Measurements from ENCODE around the gene HOXB1.

HOXB1 gene

DNA sequence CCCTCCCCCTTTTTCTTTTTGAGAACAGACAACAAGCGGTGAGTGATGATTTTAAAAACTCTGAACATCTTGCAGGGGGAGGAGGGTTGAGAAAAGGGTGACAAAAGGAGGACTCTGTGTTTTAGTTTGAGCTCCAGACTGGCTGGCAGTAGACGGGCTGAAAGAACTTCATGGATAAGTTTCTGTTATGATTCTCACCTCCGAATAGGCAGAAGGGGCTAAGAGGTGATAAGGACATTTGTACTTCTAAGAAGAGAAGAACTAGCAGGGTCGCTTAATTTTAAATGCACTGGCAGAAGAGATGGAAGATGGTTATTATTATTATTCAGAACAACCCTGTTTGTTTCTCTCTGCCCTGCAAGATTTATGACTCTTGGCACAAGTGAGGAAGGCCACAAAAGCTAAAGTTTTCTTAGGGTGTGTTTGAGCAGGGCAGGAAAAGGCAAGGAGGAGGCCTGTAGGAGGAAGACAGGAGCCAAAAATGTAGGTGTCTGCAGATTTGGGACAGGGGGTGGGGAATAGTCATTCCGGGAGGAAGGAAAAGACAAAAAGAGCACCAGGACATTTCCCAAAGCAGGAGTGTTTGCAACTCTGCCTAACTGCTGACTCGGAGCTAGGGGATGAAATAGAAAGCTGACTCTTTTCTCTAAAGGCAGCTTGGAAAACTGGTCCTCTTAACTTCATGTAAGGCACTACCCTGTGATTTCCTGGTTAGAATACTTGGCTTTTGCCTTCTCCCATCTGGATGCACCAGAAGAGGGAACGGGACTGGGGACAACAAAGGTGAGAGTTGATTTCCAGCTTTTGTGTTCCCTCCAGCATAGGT lies 26.0 kb upstream of the HOXB1 start:
- Histone ChIP-seq H3K4me2 (ENCODE audit: insufficient read depth, low read length) (no peak overlapping the region), H2AFZ (ENCODE audit: low read depth, low read length) (no peak overlapping the region), H3K27me3 (ENCODE audit: insufficient read depth, low read length, poor library complexity) (peaks cover 45% of the 10 kb centered on the region), H4K20me1 (ENCODE audit: insufficient read depth, low read length) (0 out of 2 replicates have a peak, but pooled peaks cover 2% of the 10 kb centered on the region), H3K79me2 (ENCODE audit: insufficient read depth, low read length) (no peaks in the 10 kb centered on the region), H3K9me3 (ENCODE audit: insufficient read depth, low read length, severe bottlenecking) (no peaks in the 10 kb centered on the region), H3K27ac (ENCODE audit: low read length) (no peak overlapping the region), H3K36me3 (ENCODE audit: insufficient read depth, low read length) (no peaks in the 10 kb centered on the region), H3K4me1 (ENCODE audit: insufficient read depth, low read length) (no peaks in the 10 kb centered on the region), H3K9ac (ENCODE audit: low read depth, low read length) (no peak overlapping the region), H3K4me3 (ENCODE audit: low read depth in 1 of 2, low read length in 2 of 2) (no peak overlapping the region)
- ATAC-seq (ENCODE audit: insufficient read depth, low read depth): no peak
- TF ChIP-seq CTCF (IDR thresholded peaks at IDR 0.05; ENCODE audit: borderline replicate concordance, extremely low read depth, low read length, poor library complexity, severe bottlenecking) (no peak), EZH2 (IDR thresholded peaks at IDR 0.05; ENCODE audit: borderline replicate concordance, low read depth, low read length, severe bottlenecking) (no peak)
- DNase-seq: no peak

- Histone ChIP-seq H3K9me3 (ENCODE audit: insufficient read depth, low read length, severe bottlenecking) (no peaks in the 10 kb centered on the region), H3K4me3 (ENCODE audit: low read depth in 1 of 2, low read length in 2 of 2) (no peak overlapping the region), H3K27ac (ENCODE audit: low read length) (no peak overlapping the region), H2AFZ (ENCODE audit: low read depth, low read length) (no peak overlapping the region), H3K36me3 (ENCODE audit: insufficient read depth, low read length) (no peaks in the 10 kb centered on the region), H4K20me1 (ENCODE audit: insufficient read depth, low read length) (0 out of 2 replicates have a peak, but pooled peaks cover under 1% of the 10 kb centered on the region), H3K79me2 (ENCODE audit: insufficient read depth, low read length) (no peaks in the 10 kb centered on the region), H3K4me2 (ENCODE audit: insufficient read depth, low read length) (no peak overlapping the region), H3K4me1 (ENCODE audit: insufficient read depth, low read length) (no peaks in the 10 kb centered on the region), H3K9ac (ENCODE audit: low read depth, low read length) (no peak overlapping the region), H3K27me3 (ENCODE audit: insufficient read depth, low read length, poor library complexity) (peaks cover 41% of the 10 kb centered on the region)
- ATAC-seq (ENCODE audit: insufficient read depth, low read depth) (no peak), DNase-seq (no peak)
- TF ChIP-seq CTCF (IDR thresholded peaks at IDR 0.05; ENCODE audit: borderline replicate concordance, extremely low read depth, low read length, poor library complexity, severe bottlenecking): no peak
- no peak for TF ChIP-seq EZH2 (IDR thresholded peaks at IDR 0.05; ENCODE audit: borderline replicate concordance, low read depth, low read length, severe bottlenecking)
Observed at GRCh38 chr17:48556229-48556575, 25.4 kb upstream of the HOXB1 start.

GRCh38 chr17:48555258-48556228 lies 24.7 kb upstream of the HOXB1 start:
- peaks cover 39% of the 10 kb centered on the region for H3K27me3 ChIP-seq (ENCODE audit: insufficient read depth, low read length, poor library complexity)
- no peak for TF ChIP-seq EZH2 (IDR thresholded peaks at IDR 0.05; ENCODE audit: borderline replicate concordance, low read depth, low read length, severe bottlenecking)
- no peak for TF ChIP-seq CTCF (IDR thresholded peaks at IDR 0.05; ENCODE audit: borderline replicate concordance, extremely low read depth, low read length, poor library complexity, severe bottlenecking)
- no peak for ATAC-seq (ENCODE audit: insufficient read depth, low read depth)
- H3K79me2 ChIP-seq (ENCODE audit: insufficient read depth, low read length): no peaks in the 10 kb centered on the region
- no peak overlapping the region for H2AFZ ChIP-seq (ENCODE audit: low read depth, low read length)
- no peak overlapping the region for H3K4me2 ChIP-seq (ENCODE audit: insufficient read depth, low read length)
- no peaks in the 10 kb centered on the region for H3K36me3 ChIP-seq (ENCODE audit: insufficient read depth, low read length)
- no peak overlapping the region for H3K4me3 ChIP-seq (ENCODE audit: low read depth in 1 of 2, low read length in 2 of 2)
- no peaks in the 10 kb centered on the region for H3K9me3 ChIP-seq (ENCODE audit: insufficient read depth, low read length, severe bottlenecking)
- DNase-seq: no peak
- no peak overlapping the region for H3K9ac ChIP-seq (ENCODE audit: low read depth, low read length)
- H3K4me1 ChIP-seq (ENCODE audit: insufficient read depth, low read length): no peaks in the 10 kb centered on the region
- no peaks in the 10 kb centered on the region for H4K20me1 ChIP-seq (ENCODE audit: insufficient read depth, low read length)
- H3K27ac ChIP-seq (ENCODE audit: low read length): no peak overlapping the region

All from DND-41 (cell line).